GM06990 (cell line): ENCODE data around the gene APOH.

ENCODE experiments used
- DNase-seq: peaks from one replicate; pipeline ENCODE4 v3.0.0-alpha.2; 2011; ENCODE audit not compliant: insufficient read length; ENCODE audit errors: extremely low read depth
- H3K27me3 ChIP-seq: replicated peaks from 2 replicates; pipeline ENCODE4 v1.6.0; 2011; ENCODE audit warnings: low read length; ENCODE audit not compliant: control insufficient read depth, insufficient read depth
- H3K36me3 ChIP-seq: 2 replicates; pipeline ENCODE4 v1.5.1; 2011; ENCODE audit warnings: low read length; ENCODE audit not compliant: control insufficient read depth, insufficient read depth
- H3K4me3 ChIP-seq: replicated peaks from 2 replicates; pipeline ENCODE4 v1.5.1; 2011; ENCODE audit warnings: low read depth, mild to moderate bottlenecking, control low read depth, low read length
- CTCF ChIP-seq: IDR thresholded peaks from 2 replicates; pipeline ENCODE4 v1.5.1; 2011; ENCODE audit warnings: low read length, control low read depth, mild to moderate bottlenecking, inconsistent platforms; ENCODE audit not compliant: insufficient read depth, poor library complexity, severe bottlenecking

Gene APOH

GRCh38 chr17:66228887-66229782, at the start of gene APOH:
Gene APOH, minus strand, starts transcription at chr17:66229415. Its CDS starts 36 bp downstream, at chr17:66229379.
- Histone ChIP-seq H3K4me3 (no peak within 1 kb of the TSS), H3K27me3 (no peaks in the 10 kb centered on the region), H3K36me3 (no peaks in the 10 kb centered on the region)
- DNase-seq: no peak
- TF ChIP-seq CTCF: no peak

GRCh38 chr17:66277191-66277590, 48.0 kb upstream of the APOH start:
- Histone ChIP-seq H3K27me3 (no peaks in the 10 kb centered on the region), H3K36me3 (no peaks in the 10 kb centered on the region), H3K4me3 (no peak overlapping the region)
- no peak for DNase-seq
- TF ChIP-seq CTCF: no peak

GRCh38 chr17:66276328-66276937, 47.2 kb upstream of the APOH start:
- Histone ChIP-seq H3K36me3 (no peaks in the 10 kb centered on the region), H3K27me3 (no peaks in the 10 kb centered on the region), H3K4me3 (no peak overlapping the region)
- TF ChIP-seq CTCF: no peak
- no peak for DNase-seq

- H3K36me3 ChIP-seq: no peaks in the 10 kb centered on the region
- no peak for TF ChIP-seq CTCF
- no peak overlapping the region for H3K4me3 ChIP-seq
- DNase-seq: no peak
- H3K27me3 ChIP-seq: 0 out of 2 replicates have a peak, but pooled peaks cover 1% of the 10 kb centered on the region
These were observed 46.4 kb upstream of the APOH start for GRCh38 chr17:66275651-66276050.

- Histone ChIP-seq H3K36me3 (no peaks in the 10 kb centered on the region), H3K4me3 (no peak overlapping the region), H3K27me3 (0 out of 2 replicates have a peak, but pooled peaks cover 1% of the 10 kb centered on the region)
- no peak for DNase-seq
- no peak for TF ChIP-seq CTCF
These were observed 44.3 kb upstream of the APOH start for GRCh38 chr17:66273586-66273848.
